Stomach (tissue), 9 donors: Measurements from ENCODE around the gene INPP5A. TPM values are rescaled to one million over a fixed set of nuclear protein-coding genes. Genes with fewer than 3 reads are reported as not detected.
"Not testable (repeated sequence)": the region's sequence is repeated elsewhere in the genome, so short reads cannot be mapped to it uniquely, and the experiment has no call there.

Experiments used
- DNase-seq, 2 donors: peaks; one replicate each; pipeline versions ENCODE4 v3.0.0 to v3.0.0-alpha.2; 2013 to 2019
- H3K27ac ChIP-seq, 5 donors: fragments of 200-600 bp in 4 of 5; sonication (generic) in 4 of 5; one replicate each; pipeline ENCODE4 v1.5.1; 2013 to 2019; ENCODE audit warnings: mild to moderate bottlenecking in 1 of 5, moderate library complexity in 1 of 5
- H3K27me3 ChIP-seq, 3 donors: fragments of 200-600 bp; sonication (generic); one replicate each; pipeline ENCODE4 v1.5.1; 2017 to 2019; ENCODE audit warnings: mixed run types in 1 of 3
- H3K36me3 ChIP-seq, 4 donors: fragments of 200-600 bp; sonication (generic); 1 replicate in 3 of 4; 2 replicates in 1 of 4; pipeline ENCODE4 v1.5.1; 2016 to 2019
- H3K4me1 ChIP-seq, 4 donors: fragments of 200-600 bp; sonication (generic); one replicate each; pipeline ENCODE4 v1.5.1; 2016 to 2019
- H3K4me3 ChIP-seq, 4 donors: fragments of 200-600 bp; sonication (generic) in 3 of 4; one replicate each; pipeline ENCODE4 v1.5.1; 2016 to 2019; ENCODE audit warnings: mild to moderate bottlenecking in 1 of 4
- H3K9me3 ChIP-seq, 4 donors: fragments of 200-600 bp; sonication (generic); one replicate each; pipeline ENCODE4 v1.5.1; 2016 to 2019
- CTCF ChIP-seq, 7 experiments: fragments of 450-650 bp in 4 of 7; fragments of 200-600 bp in 3 of 7; sonication (generic) in 3 of 7; IDR thresholded peaks; one replicate each; pipeline ENCODE4 v1.5.1; 2016 to 2019; ENCODE audit warnings: antibody characterized with exemption in 7 of 7, control low read depth in 2 of 7, mild to moderate bottlenecking in 1 of 7
- EP300 ChIP-seq: sonication (generic); formaldehyde crosslinking; IDR thresholded peaks from one replicate; pipeline ENCODE4 v1.6.1; 2017; ENCODE audit warnings: antibody characterized with exemption
- POLR2A ChIP-seq, 4 donors: fragments of 450-650 bp; IDR thresholded peaks; one replicate each; pipeline ENCODE4 v1.6.1; 2016; ENCODE audit warnings: antibody characterized with exemption in 4 of 4, control low read depth in 2 of 4, mild to moderate bottlenecking in 1 of 4, moderate library complexity in 1 of 4
- POLR2AphosphoS5 ChIP-seq, 3 donors: sonication (generic); formaldehyde crosslinking; IDR thresholded peaks; one replicate each; pipeline ENCODE4 v1.6.1; 2016; ENCODE audit warnings: antibody characterized with exemption in 3 of 3
- WGBS, 5 donors: extraction: QIAGEN DNeasy Blood & Tissue Kit in 3 of 5; methylation state at CpG; one replicate each; pipeline versions ENCODE4 v1.1.5 to v1.1.7; 2013 to 2018; 5-methylcytosine and 5-hydroxymethylcytosine counted together
- intact Hi-C: fragments of 100-400 bp; cut with DNase I; formaldehyde crosslinking; loops from one replicate; pipeline ENCODE4 v1.15.1; 2023; ENCODE audit warnings: low total_unique reads
- polyA plus RNA-seq, 3 donors: library from polyadenylated mRNA; stranded (reverse); fragments of 200-250 nt; gene quantifications; one replicate each; pipeline ENCODE4 v1.2.3, GENCODE V29; 2013
- total RNA-seq, 5 donors: library from RNA; depleted of rRNA; stranded (reverse); fragments of >200 nt; gene quantifications; one replicate each; pipeline versions ENCODE4 v1.1.0 to v1.2.3, GENCODE V29; 2014 to 2016
- donor health status: healthy with polysubstance abuse.
- donor health status: Bipolar disorder and iron deficiency.
- donor health status: healthy.

Gene INPP5A
- total and polyA plus RNA-seq, 8 donors = 17.2 to 72.3 (median 31.0) TPM

- Histone ChIP-seq H3K9me3 (no peaks in the 10 kb centered on the region), H3K36me3 (peaks cover 0 to 9% (median 2%) of the 10 kb centered on the region in 4 donors), H3K27ac (no peak overlapping the region), H3K4me3 (no peak overlapping the region), H3K27me3 (no peaks in the 10 kb centered on the region), H3K4me1 (peaks cover 6 to 9% (median 7%) of the 10 kb centered on the region in 4 donors)
- WGBS, 5 donors = 84 to 95% (median 94%) methylated on average over 35 to 36 of the region's 36 CpGs
- TF ChIP-seq POLR2A (IDR thresholded peaks at IDR 0.05) (no peak), EP300 (no peak), POLR2AphosphoS5 (IDR thresholded peaks at IDR 0.05) (no peak), CTCF (IDR thresholded peaks at IDR 0.05) (no peak)
- no peak for DNase-seq
- intact Hi-C loops = no loop called here
These were observed 140.1 kb downstream of the INPP5A start for GRCh38 chr10:132677473-132678227.

GRCh38 chr10:132678436-132679216, 141.0 kb downstream of the INPP5A start:
- TF ChIP-seq POLR2AphosphoS5 (IDR thresholded peaks at IDR 0.05) = no peak
- TF ChIP-seq CTCF (IDR thresholded peaks at IDR 0.05) = no peak
- TF ChIP-seq EP300 = no peak
- no peak for TF ChIP-seq POLR2A (IDR thresholded peaks at IDR 0.05)
- Histone ChIP-seq H3K4me1 (peaks cover 6 to 13% (median 8%) of the 10 kb centered on the region in 4 donors), H3K4me3 (no peak overlapping the region), H3K9me3 (no peaks in the 10 kb centered on the region), H3K27me3 (no peaks in the 10 kb centered on the region), H3K27ac (no peak overlapping the region), H3K36me3 (peaks cover 0 to 13% (median 0%) of the 10 kb centered on the region in 4 donors)
- DNase-seq = no peak
- WGBS, 5 donors = 86 to 94% (median 89%) methylated on average over 13 of the region's 13 CpGs
- intact Hi-C loops = no loop called here

GRCh38 chr10:132679217-132679595, 141.6 kb downstream of the INPP5A start:
- Histone ChIP-seq H3K27me3 (no peaks in the 10 kb centered on the region), H3K4me3 (no peak overlapping the region), H3K36me3 (peaks cover 0 to 13% (median 0%) of the 10 kb centered on the region in 4 donors), H3K27ac (no peak overlapping the region), H3K9me3 (no peaks in the 10 kb centered on the region), H3K4me1 (peaks cover 6 to 19% (median 12%) of the 10 kb centered on the region in 4 donors)
- intact Hi-C loops = no loop called here
- TF ChIP-seq EP300 (no peak), CTCF (IDR thresholded peaks at IDR 0.05) (no peak), POLR2A (IDR thresholded peaks at IDR 0.05) (no peak), POLR2AphosphoS5 (IDR thresholded peaks at IDR 0.05) (no peak)
- no peak for DNase-seq
- WGBS, 5 donors = 96 to 98% (median 97%) methylated on average over 9 to 10 of the region's 10 CpGs

GRCh38 chr10:132679640-132680039, 142.1 kb downstream of the INPP5A start:
- peaks cover 8 to 24% (median 16%) of the 10 kb centered on the region in 4 donors for H3K4me1 ChIP-seq
- TF ChIP-seq CTCF (IDR thresholded peaks at IDR 0.05) = no peak
- no peak for TF ChIP-seq EP300
- TF ChIP-seq POLR2A (IDR thresholded peaks at IDR 0.05) = no peak
- TF ChIP-seq POLR2AphosphoS5 (IDR thresholded peaks at IDR 0.05) = no peak
- H3K9me3 ChIP-seq = no peaks in the 10 kb centered on the region
- 97 to 98% (median 98%) methylated on average over 3 of the region's 3 CpGs for WGBS, 5 donors
- H3K27ac ChIP-seq = no peak overlapping the region
- intact Hi-C loops = no loop called here
- DNase-seq = no peak
- H3K36me3 ChIP-seq = peaks cover 0 to 13% (median 0%) of the 10 kb centered on the region in 4 donors
- H3K27me3 ChIP-seq = no peaks in the 10 kb centered on the region
- no peak overlapping the region for H3K4me3 ChIP-seq

GRCh38 chr10:132680741-132681140, 143.2 kb downstream of the INPP5A start:
- Histone ChIP-seq H3K36me3 (peaks cover 0 to 13% (median 0%) of the 10 kb centered on the region in 4 donors), H3K4me1 (peaks cover 8 to 35% (median 22%) of the 10 kb centered on the region in 4 donors)
- DNase-seq, H3K27ac ChIP-seq, H3K27me3 ChIP-seq, H3K4me3 ChIP-seq, intact Hi-C loops, H3K9me3 ChIP-seq: not testable (repeated sequence)
- 93 to 97% (median 95%) methylated on average over 7 to 25 of the region's 28 CpGs for WGBS, 5 donors
